HG02763 (cell line): Measurements from ENCODE around the gene VTI1A.
"Not testable (repeated sequence)": the region's sequence is repeated elsewhere in the genome, so short reads cannot be mapped to it uniquely, and the experiment has no call there.

Source experiments
- ATAC-seq: cut with Tn5 transposase; IDR thresholded peaks from one replicate; pipeline ENCODE4 v1.9.1; 2021; ENCODE audit warnings: mild to moderate bottlenecking, moderate library complexity; ENCODE audit not compliant: unreplicated experiment

Gene VTI1A

GRCh38 chr10:112585126-112585525 is 138.1 kb downstream of the VTI1A start:
- ATAC-seq, result no peak

- ATAC-seq, result no peak
Measured at GRCh38 chr10:112585960-112586359, 138.9 kb downstream of the VTI1A start.

DNA sequence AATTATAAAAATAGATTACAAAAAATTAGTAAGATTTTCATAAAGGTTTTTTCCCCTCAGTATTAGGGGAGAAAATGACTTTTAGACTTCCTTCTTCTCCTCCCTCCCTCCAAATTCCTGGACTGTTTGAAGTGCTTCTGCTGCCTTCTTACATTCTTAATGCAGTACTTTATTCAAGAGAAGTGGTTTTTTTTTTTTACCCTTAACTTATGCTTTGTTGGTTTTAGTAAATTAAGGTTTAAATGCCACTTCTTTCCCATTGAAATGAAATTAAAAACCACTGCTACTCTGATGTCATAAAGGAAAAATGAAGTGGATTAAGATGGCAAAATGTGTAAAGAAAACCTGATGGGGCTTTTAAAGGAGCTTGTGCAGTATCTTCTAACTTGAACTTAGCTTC is 140.7 kb downstream of the VTI1A start:
- ATAC-seq, result no peak

GRCh38 chr10:112588225-112588990 is 141.4 kb downstream of the VTI1A start:
- ATAC-seq, result no peak

DNA sequence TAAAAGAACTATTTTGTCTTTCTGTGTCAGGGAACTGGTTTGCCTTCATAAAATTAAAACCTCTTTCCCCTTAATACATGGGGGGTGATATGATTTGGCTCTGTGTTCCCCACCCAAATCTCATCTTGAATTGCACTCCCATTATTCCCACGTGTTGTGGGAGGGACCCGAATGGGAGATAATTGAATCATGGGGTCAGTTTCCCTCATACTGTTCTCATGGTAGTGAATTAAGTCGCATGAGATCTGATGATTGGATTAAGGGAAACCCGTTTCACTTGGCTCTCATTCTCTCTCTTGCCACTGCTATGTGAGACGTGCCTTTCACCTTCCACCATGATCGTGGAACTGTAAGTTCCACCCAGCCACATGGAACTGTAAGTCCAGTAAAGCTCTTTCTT is 142.1 kb downstream of the VTI1A start:
- no peak for ATAC-seq

- ATAC-seq, result not testable (repeated sequence)
Measured at GRCh38 chr10:112590786-112591185, 143.8 kb downstream of the VTI1A start.

- ATAC-seq, result no peak
Measured at GRCh38 chr10:112593023-112593422, 146.0 kb downstream of the VTI1A start.

GRCh38 chr10:112601214-112602090 is 154.4 kb downstream of the VTI1A start:
- no peak for ATAC-seq

GRCh38 chr10:112603062-112603461 is 156.0 kb downstream of the VTI1A start:
- ATAC-seq, result no peak

DNA sequence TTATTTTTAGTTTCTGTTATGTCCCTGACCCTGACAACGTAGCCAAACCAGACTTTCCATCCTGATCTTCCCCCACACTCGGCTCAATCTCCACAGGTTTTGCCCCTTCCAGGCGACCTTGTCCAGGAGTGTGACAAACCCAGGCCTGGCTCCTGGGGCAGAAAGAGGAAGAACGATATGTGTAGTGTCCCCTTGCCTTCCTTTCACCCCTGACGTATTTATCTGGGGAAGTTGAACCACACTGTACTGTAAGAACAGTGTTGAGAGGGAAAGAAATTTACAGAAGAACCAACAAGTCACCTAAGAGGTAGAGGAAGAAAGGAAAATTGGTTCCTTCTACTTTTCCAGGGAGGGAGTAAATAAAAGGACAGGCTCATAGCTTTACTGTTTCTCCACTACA is 158.0 kb downstream of the VTI1A start:
- ATAC-seq, result no peak

GRCh38 chr10:112607506-112607905 is 160.5 kb downstream of the VTI1A start:
- no peak for ATAC-seq

DNA sequence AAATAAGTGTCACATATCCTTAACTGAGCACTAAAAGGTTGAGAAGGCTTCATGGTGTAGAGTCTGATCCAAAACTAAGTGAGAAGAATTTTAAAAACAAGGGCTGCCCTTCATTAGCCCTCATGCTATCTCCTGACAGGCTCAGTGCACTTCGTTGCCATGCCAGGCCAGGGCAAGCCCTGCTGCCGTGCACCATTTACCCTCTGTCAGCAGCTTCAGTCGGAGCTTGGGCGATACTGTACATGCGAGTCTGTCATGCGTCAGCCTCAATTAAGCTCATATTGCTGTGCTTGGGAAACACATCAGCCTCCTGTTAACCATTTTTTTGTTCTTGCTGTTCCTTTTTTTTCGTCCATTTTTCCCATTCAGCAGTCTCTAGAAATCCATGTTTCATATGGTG is 166.6 kb downstream of the VTI1A start:
- no peak for ATAC-seq

DNA sequence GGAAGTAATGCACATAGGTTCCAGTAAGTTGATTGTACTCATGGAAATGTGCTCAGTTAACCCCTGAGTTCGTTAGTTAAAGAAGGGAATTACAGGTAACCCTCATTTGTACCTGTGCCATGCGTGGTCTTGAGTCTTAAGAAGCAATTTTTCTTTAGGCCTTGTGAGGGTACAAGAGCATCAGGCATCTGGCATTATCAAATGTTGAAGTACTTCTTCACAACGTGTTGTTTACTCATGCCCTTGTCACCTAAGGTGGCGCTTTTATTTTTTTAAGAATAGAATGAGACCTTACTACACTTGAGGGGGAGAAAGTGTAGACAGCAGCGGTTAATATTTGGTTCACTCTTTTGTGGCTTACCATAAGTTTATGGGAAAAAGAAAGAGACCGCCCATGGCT is 167.1 kb downstream of the VTI1A start:
- no peak for ATAC-seq

DNA sequence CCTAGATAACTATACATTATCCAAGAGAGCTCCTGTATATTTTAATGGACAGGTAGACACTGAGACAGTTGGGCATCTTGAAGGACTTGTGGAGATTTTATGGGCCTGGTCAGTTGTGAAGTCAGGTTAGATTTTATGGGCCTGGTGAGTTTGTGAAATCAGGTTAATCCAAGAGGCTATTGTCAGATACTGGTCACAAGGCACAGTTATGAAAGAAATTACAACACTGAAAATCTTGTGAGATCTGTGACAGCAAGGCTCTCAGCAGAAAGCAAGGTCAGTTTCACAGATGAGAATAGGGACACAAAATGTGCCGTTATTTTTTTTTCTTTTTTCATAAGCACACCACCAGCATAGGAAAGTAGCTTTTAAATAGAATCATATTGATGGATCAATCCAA is 167.6 kb downstream of the VTI1A start:
- ATAC-seq, result no peak

DNA sequence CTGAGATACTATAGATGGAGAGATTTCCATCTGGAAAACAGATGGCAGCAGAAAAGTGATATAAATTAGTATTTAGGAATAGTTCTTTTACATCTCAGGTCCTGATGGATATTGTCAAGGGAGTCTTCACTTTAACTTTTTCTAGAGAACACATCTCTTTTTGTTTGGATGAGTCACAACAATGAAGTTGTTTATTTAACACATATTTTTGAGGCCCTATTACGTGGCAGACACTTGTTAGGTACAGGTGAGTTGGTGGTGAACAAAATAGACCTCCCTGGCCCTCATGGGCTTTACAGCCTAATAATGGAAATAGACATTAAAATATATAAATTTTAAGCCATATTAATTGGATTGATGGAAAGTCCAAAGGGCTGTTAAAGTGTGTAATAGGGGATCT is 168.3 kb downstream of the VTI1A start:
- no peak for ATAC-seq

GRCh38 chr10:112616647-112617046 is 169.6 kb downstream of the VTI1A start:
- ATAC-seq, result no peak

- ATAC-seq, result no peak
Measured at GRCh38 chr10:112618814-112619213, 171.8 kb downstream of the VTI1A start.

DNA sequence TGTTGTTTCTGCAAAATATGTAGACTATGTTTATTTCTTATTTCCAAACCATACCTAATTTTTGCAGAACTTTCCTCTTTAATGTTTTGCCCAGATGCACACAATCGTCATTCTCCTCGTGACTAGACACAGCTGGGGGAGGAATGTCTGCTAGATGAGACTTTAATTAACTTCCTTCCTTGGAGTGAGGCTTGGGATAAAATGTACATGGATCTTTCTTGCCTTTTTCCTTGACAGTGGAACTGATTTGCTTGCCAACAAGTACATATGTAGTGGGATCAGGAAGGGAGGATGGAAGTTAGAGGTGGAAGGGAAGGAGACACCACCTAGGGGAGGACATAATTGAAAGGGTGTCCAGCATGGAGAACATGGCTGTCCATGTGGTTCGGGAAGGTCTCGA is 172.5 kb downstream of the VTI1A start:
- ATAC-seq, result no peak

DNA sequence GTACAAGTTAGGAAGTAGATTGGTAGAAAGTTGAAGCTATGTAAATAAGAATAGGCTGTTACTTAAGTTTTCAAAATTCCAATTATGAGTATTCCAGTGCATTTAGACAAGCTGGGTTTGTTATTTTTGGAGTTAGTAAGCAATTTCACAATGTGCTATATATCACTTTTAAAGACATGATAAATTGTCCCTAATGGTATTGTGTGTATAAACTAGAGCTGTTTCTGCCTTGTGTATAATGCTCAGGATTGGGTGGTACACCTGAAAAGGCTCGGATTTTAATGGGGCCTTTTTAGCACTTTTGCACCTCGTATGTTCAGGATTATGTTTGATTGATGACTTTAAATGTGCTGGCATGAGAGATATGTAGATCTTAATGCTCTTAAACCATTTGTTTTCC is 175.8 kb downstream of the VTI1A start:
- ATAC-seq, result no peak

DNA sequence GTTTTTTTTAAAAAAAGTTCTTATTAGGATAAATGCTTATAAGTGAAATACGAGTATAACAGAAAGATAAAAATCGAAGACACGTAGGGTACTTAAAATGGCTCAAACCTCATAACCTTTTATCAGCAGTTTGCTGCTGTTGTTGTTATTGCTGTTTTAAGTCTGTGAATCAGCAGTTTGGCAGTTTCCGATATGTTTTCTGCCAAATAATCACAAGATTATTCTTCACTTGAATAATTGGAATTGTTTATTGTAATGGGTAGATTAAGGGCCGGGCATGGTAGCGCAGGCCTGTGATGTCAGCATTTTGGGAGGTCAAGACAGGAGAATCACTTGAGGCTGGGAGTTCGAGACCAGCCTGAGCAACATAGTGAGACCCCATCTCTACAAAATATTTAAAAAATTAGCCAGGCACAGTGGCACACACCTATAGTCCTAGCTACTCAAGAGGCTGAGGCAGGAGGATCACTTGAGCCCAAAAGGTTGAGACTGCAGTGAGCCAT is 177.6 kb downstream of the VTI1A start:
- ATAC-seq, result no peak

GRCh38 chr10:112628951-112629609 is 182.1 kb downstream of the VTI1A start:
- ATAC-seq, result no peak
